HG02884 (cell line): ENCODE data around the gene GDF15.

Experiments used
- ATAC-seq: cut with Tn5 transposase; IDR thresholded peaks from one replicate; pipeline ENCODE4 v1.9.1; 2021; ENCODE audit warnings: mild to moderate bottlenecking, moderate library complexity; ENCODE audit not compliant: unreplicated experiment

GDF15 gene

GRCh38 chr19:18417250-18418028 lies 31.5 kb downstream of the GDF15 start:
- ATAC-seq = no peak

GRCh38 chr19:18418029-18418482 lies 32.1 kb downstream of the GDF15 start:
- ATAC-seq = no peak

GRCh38 chr19:18418483-18419194 lies 32.7 kb downstream of the GDF15 start:
- no peak for ATAC-seq

- peak; percentile 37 for ATAC-seq
These were observed 33.3 kb downstream of the GDF15 start, which contains the start of gene SSBP4 for GRCh38 chr19:18419195-18419698. SSBP4 (plus strand) TSS chr19:18419398; CDS start chr19:18419649, 251 bp downstream.

DNA sequence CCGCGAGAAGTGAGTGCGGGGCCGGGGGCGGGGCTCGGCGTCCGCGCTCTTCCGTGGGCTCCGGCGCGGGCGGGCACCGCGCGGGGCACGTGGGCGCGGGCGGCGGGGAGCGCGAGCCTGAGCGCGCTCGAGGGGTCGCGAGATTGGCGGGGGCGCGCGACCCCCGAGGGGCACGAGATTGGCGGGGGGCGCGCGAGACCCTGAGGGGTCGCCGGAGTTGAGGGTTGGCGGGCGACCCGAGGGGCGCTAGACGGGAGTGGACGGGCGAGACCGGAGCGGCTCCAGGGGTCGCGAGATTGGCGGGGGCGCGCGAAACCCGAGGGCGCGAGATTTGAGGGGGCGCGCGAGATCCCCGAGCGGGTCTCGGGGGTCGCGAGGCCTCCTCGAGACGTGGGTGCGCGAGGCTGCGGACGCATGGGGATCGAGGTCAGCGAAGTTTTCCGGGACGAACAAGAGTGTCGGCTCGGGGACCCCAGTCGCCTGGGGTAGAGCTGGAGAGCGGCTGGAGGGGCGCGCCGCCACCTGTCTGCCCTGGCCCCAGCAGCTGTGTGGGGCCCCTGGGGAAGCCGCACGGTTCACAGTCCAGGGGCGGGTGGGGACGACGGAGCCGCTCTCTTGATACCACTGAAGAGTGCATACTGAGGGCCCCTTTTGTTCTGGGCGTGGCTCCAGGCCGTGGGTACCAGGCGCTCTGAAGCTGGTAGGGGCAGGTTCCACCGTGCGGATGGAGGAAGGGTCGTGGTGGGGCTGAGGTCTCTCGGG lies 33.9 kb downstream of the GDF15 start:
- ATAC-seq = no peak

- no peak for ATAC-seq
These were observed 35.0 kb downstream of the GDF15 start for GRCh38 chr19:18420930-18421329.

DNA sequence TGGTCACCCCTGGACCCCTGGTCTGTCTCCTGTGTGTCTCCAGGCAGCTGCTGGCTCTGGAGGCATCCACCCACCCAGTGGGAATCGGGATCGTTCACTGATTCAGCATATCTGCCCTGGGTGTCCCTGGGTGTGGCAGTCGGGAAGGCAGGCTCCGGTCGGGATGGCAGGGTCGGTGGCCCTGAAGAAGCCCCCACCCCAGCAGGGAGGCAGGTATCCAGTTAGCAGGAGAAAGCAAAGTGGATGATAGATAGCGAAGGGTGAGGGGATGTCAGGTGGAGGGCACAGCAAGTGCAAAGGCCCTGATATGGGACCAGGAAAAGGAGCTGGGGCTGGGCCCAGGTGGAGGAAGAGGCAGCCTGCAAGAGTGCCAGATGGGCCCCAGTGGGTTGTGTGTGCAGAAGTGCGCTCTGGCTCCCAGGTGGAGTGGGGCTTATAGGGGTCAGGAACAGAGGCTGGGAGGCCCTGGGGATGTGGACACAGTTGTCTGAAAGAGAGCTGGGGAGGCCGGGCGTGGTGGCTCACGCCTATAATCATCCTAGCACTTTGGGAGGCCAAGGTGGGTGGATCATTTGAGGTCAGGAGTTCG lies 35.5 kb downstream of the GDF15 start:
- no peak for ATAC-seq

DNA sequence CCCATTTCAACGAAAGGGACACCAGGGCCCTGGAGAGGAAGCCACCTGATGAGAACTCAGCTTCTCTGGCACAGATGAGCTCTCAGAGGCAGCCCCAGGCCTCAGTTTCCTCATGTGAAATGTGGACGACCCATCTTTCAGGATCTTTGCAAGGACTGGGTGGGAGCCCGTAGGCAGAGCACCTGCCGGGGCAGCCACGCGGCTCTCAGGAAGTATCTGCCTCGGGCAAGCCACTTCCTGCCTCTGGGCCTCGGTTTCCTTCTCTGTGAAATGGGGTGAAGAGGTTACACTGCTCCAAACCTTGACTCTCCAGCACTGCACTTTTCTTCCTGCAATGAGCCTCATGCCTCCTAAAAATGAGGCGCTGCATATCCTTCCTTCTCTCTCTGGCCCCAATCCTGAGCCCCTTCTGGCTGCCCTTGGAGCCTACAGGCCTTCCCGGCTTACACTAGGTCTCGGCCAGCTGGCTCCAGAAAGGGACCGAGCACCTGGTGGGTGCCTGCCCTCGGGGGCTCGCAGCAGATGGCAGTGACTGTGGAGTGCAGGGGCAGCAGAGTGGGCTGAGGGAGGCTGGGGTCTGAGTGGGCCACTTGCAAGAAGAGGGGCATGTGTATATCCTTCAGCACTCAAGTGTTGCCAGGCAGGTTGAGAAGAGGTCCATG lies 36.7 kb downstream of the GDF15 start:
- no peak for ATAC-seq

GRCh38 chr19:18423258-18424020 lies 37.5 kb downstream of the GDF15 start:
- ATAC-seq = no peak

DNA sequence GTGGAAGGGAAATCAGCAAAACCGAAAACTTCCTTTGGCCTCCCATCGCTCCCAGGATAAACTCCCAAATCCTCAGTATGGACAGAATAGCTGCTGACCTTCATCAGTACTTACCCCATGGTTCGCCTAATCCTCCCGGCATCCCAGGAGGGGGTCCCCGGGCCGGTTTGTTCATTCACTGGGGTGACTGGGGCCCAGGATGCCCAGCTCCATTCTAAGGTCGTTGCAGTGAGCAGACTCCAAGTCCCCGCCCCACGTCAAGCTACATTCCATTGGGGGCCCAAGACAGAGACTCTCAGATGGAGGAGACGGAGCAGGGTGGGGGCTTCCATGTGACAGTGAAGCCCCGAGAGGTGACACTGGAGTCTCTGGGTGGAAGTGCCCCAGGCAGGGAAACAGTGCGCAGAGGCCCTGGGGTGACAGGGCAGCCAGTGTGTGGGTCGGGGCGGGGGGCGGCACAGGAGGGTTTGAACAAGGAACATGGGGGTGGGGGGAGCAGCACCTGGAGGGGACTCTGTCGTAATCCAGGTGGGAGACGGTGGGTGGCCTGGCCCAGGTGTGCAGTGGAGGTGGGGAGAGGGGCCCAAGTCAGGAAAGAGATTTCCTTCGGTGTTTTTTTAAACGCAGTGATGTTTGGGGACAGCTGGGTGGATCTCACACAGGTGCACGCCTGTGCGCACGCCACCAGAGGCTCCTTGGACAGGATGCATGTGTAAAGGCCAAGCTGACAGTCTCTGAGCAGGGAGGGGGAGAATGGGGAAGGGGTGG lies 38.3 kb downstream of the GDF15 start:
- ATAC-seq = no peak

DNA sequence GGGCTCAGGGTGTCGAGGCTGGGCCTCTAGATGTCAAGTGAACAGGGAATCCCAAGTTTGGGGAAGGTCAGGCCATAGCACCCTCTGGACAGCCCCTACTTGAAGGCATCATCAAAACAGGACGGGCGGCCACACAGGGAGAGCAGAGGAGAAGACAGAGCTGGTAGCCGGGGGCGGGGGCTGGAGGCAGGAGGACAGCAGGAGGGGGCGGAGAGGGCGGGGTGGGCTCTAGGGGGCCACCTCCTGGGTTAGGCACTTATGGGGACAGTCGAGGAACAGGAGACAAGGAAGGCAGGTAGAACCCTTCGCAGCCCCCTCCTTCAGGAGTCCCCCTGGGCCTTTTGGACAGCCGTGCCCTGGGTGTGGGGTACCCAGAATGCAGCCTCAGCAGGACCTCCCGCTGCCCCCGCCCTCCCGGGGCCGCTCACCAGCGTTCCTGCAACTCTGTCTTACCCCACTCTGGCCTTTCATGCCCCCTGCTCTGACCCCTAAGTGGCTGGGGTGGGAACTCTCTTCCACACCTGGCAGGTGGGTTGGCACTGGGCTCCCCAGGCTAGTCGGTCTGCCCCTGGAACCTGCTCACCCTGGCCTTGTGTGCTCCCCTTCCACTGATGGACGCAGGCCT lies 39.0 kb downstream of the GDF15 start:
- no peak for ATAC-seq

- ATAC-seq = no peak
These were observed 39.8 kb downstream of the GDF15 start for GRCh38 chr19:18425515-18426415.

DNA sequence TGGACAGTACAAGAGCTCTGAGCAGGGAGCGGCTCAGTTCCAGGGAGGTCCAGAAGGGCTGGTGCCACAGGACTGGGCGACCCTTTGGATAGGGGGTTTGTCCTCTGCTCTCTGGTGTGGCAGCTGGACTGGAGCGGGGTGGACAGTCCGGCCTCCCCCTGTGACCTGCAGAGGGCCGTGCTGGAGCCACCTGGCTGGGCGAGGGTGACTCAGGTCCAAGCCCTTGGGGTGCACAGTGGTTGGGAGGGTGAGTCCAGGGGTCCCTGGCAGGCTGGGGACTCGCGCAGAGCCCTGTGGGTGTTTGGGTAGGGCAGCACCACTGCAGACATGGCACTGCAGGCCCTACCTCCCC lies 40.4 kb downstream of the GDF15 start:
- ATAC-seq = no peak

- ATAC-seq = no peak
These were observed 41.3 kb downstream of the GDF15 start for GRCh38 chr19:18427080-18427742.

- no peak for ATAC-seq
These were observed 41.8 kb downstream of the GDF15 start for GRCh38 chr19:18427743-18428113.

DNA sequence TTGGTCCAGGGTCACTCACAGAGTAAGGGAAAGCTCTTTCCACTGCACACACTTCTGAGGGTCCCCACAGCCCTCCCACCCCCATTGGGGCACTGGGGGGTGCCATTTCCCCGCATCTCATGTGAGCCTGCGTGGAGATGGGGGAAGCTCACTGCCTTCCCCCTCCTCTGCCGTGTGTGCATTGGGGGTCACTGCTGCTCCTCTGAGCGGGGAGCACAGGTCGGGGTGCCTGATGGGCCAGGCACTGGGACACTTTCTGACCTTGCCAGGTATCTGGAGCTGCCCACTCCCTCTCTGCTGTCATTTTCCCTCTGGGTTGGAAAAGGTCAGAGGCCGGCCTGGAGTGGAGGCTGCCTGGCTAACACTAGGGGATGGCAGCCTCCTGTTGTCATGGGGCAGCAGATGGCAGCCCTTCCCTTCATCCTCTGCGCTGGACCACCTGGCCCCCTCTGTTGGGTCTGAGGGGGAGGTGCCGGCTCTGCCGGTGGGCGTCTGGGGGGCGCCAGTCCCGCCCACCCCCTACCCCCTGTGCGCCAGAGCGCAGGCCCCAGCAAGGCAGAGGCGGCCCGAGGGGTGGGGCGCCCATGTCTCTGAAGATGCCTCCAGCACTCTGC lies 42.3 kb downstream of the GDF15 start:
- no peak for ATAC-seq
